Endothelial cell of umbilical vein (primary cell): ENCODE measurements around the gene SUGCT. TPM values are rescaled to one million over a fixed set of nuclear protein-coding genes. Genes with fewer than 3 reads are reported as not detected.

ENCODE experiments used
- BruUV-seq: library from RNA; stranded (reverse); fragments of 400-500 nt; replicated peaks from 2 replicates; lab custom pipeline; 2021; lab: Mats Ljungman, UMichigan
- CTCF ChIA-PET: fragments of 300-600, 350-600 bp; sonication (Branson Sonifier 250); formaldehyde crosslinking; loops from one replicate; lab custom pipeline; 2021; ENCODE audit warnings: antibody characterized with exemption, inconsistent platforms; lab: Charles Lee
- POLR2A ChIA-PET: fragments of 300-600, 350-600 bp; sonication (Branson Sonifier 250); formaldehyde crosslinking; loops from one replicate; lab custom pipeline; 2021; ENCODE audit warnings: antibody characterized with exemption, inconsistent platforms; lab: Charles Lee
- DNase-seq: peaks from one replicate; pipeline ENCODE4 v3.0.0-alpha.2; 2011; ENCODE audit warnings: low read depth, low spot score
- FAIRE-seq: peaks from 2 replicates; lab custom pipeline; 2011; peaks lifted over from hg19 to GRCh38; lab: Jason Lieb, UNC
- H2AFZ ChIP-seq: 2 replicates; pipeline ENCODE4 v1.6.0; 2012; ENCODE audit warnings: low read depth, low read length, control low read depth, inconsistent platforms
- H3K27ac ChIP-seq: 2 replicates; pipeline ENCODE4 v1.5.1; 2011; ENCODE audit warnings: low read depth, mild to moderate bottlenecking, control low read depth, low read length, moderate library complexity; ENCODE audit not compliant: insufficient read depth
- H3K27me3 ChIP-seq, 2 experiments: 2 replicates each; pipeline versions ENCODE4 v1.6.0 to v1.6.1; 2011; ENCODE audit warnings: low read length in 2 of 2, mixed read lengths in 1 of 2; ENCODE audit not compliant: control insufficient read depth in 2 of 2, insufficient read depth in 2 of 2
- H3K36me3 ChIP-seq, 2 experiments: 2 replicates in 1 of 2; 3 replicates in 1 of 2; pipeline ENCODE4 v1.5.1; 2011; ENCODE audit warnings: low read length in 2 of 2, mild to moderate bottlenecking in 1 of 2, moderate library complexity in 1 of 2; ENCODE audit not compliant: control insufficient read depth in 2 of 2, insufficient read depth in 2 of 2; ENCODE audit errors: extremely low read depth in 1 of 2
- H3K4me1 ChIP-seq: 3 replicates; pipeline ENCODE4 v1.5.1; 2011; ENCODE audit warnings: mild to moderate bottlenecking, low read length; ENCODE audit not compliant: control insufficient read depth, insufficient read depth; ENCODE audit errors: extremely low read depth
- H3K4me2 ChIP-seq: 2 replicates; pipeline ENCODE4 v1.6.1; 2011; ENCODE audit warnings: low read length, control low read depth, mixed read lengths; ENCODE audit not compliant: insufficient read depth
- H3K4me3 ChIP-seq, 3 experiments: fragments of 200-600 bp in 1 of 3; sonication (generic), shearing (Covaris generic) in 1 of 3; replicated peaks in 1 of 3; 2 replicates each; pipeline ENCODE4 v1.5.1; 2011 to 2016; ENCODE audit warnings: control low read depth in 3 of 3, low read length in 3 of 3, mild to moderate bottlenecking in 2 of 3, inconsistent platforms in 1 of 3, low read depth in 1 of 3, moderate library complexity in 1 of 3; ENCODE audit not compliant: insufficient read depth in 1 of 3
- H3K79me2 ChIP-seq: 2 replicates; pipeline ENCODE4 v1.6.0; 2012; ENCODE audit warnings: low read length, inconsistent platforms; ENCODE audit not compliant: control insufficient read depth, insufficient read depth
- H3K9ac ChIP-seq: replicated peaks from 2 replicates; pipeline ENCODE3; 2011; ENCODE audit warnings: low read length, control low read depth; ENCODE audit not compliant: insufficient read depth; ENCODE audit errors: extremely low read depth
- H3K9me1 ChIP-seq: replicated peaks from 3 replicates; pipeline ENCODE4 v1.6.0; 2011; ENCODE audit warnings: mild to moderate bottlenecking, low read length; ENCODE audit not compliant: control insufficient read depth, insufficient read depth; ENCODE audit errors: extremely low read depth
- H3K9me3 ChIP-seq: replicated peaks from 2 replicates; pipeline ENCODE4 v1.5.1; 2012; ENCODE audit warnings: low read length, inconsistent platforms; ENCODE audit not compliant: control insufficient read depth, insufficient read depth
- H4K20me1 ChIP-seq: replicated peaks from 2 replicates; pipeline ENCODE3; 2011; ENCODE audit warnings: mild to moderate bottlenecking, low read length; ENCODE audit not compliant: control insufficient read depth, insufficient read depth; ENCODE audit errors: extremely low read depth
- CTCF ChIP-seq, 2 donors: IDR thresholded peaks; 1 replicate in 1 of 2; 2 replicates in 1 of 2; pipeline ENCODE4 v1.5.1; 2011; ENCODE audit warnings: low read length in 2 of 2, mild to moderate bottlenecking in 2 of 2, moderate library complexity in 2 of 2, control low read depth in 1 of 2, inconsistent platforms in 1 of 2, low read depth in 1 of 2; ENCODE audit not compliant: insufficient read depth in 1 of 2; ENCODE audit errors: extremely low read depth in 1 of 2
- EZH2 ChIP-seq: IDR thresholded peaks from 2 replicates; pipeline ENCODE4 v1.6.1; 2012; ENCODE audit warnings: borderline replicate concordance, low read depth, mild to moderate bottlenecking, moderate library complexity, low read length, inconsistent platforms; ENCODE audit not compliant: severe bottlenecking
- FOS ChIP-seq: IDR thresholded peaks from 2 replicates; pipeline ENCODE4 v1.6.1; 2011; ENCODE audit warnings: mild to moderate bottlenecking, low read length, moderate library complexity, borderline replicate concordance; ENCODE audit not compliant: insufficient read depth
- GATA2 ChIP-seq: IDR thresholded peaks from 2 replicates; pipeline ENCODE4 v1.7.0; 2011; ENCODE audit warnings: low read depth, mild to moderate bottlenecking, moderate library complexity, mixed read lengths, low read length; ENCODE audit not compliant: insufficient read length, insufficient read depth
- JUN ChIP-seq: IDR thresholded peaks from 2 replicates; pipeline ENCODE4 v1.6.1; 2011; ENCODE audit warnings: borderline replicate concordance, low read depth; ENCODE audit not compliant: insufficient read length, insufficient read depth
- MYC ChIP-seq: IDR thresholded peaks from one replicate; pipeline ENCODE4 v1.6.1; 2011; ENCODE audit warnings: mild to moderate bottlenecking, low read depth, low read length
- POLR2A ChIP-seq: IDR thresholded peaks from 2 replicates; pipeline ENCODE4 v1.6.1; 2012; ENCODE audit warnings: low read depth, mild to moderate bottlenecking, control low read depth, low read length
- POLR2AphosphoS5 ChIP-seq: IDR thresholded peaks from 2 replicates; pipeline ENCODE4 v1.6.1; 2012; ENCODE audit warnings: low read depth, mild to moderate bottlenecking, control low read depth, low read length, moderate library complexity; ENCODE audit not compliant: insufficient read depth
- dilution Hi-C: fragments of 300-500 bp; cut with MboI; formaldehyde crosslinking; loops from one replicate; pipeline ENCODE4 v1.15.0; 2019; ENCODE audit warnings: low sequenced_read_pairs; ENCODE audit not compliant: extremely low pct_ligation_motif_present
- intact Hi-C: fragments of 100-400 bp; cut with micrococcal nuclease; formaldehyde crosslinking; loops from one replicate; pipeline ENCODE4 v1.10.0; 2022
- polyA plus RNA-seq, 4 experiments: library from polyadenylated mRNA; depleted of rRNA in 3 of 4; stranded (reverse) in 3 of 4; unstranded in 1 of 4; fragments of >200 nt; gene quantifications; 2 replicates each; pipeline versions ENCODE4 v1.2.1 to v1.2.3, GENCODE V29; 2011 to 2012; ENCODE audit warnings: missing spikeins in 1 of 4
- total RNA-seq: library from RNA; stranded (reverse); gene quantifications from 2 replicates; pipeline ENCODE4 v1.2.3, GENCODE V29; 2021

The SUGCT gene
- total and polyA plus RNA-seq, 2 donors (not counting 3 experiments of a cell fraction or from before 2014, with no cell fraction given) = 1.2 to 1.4 TPM

DNA sequence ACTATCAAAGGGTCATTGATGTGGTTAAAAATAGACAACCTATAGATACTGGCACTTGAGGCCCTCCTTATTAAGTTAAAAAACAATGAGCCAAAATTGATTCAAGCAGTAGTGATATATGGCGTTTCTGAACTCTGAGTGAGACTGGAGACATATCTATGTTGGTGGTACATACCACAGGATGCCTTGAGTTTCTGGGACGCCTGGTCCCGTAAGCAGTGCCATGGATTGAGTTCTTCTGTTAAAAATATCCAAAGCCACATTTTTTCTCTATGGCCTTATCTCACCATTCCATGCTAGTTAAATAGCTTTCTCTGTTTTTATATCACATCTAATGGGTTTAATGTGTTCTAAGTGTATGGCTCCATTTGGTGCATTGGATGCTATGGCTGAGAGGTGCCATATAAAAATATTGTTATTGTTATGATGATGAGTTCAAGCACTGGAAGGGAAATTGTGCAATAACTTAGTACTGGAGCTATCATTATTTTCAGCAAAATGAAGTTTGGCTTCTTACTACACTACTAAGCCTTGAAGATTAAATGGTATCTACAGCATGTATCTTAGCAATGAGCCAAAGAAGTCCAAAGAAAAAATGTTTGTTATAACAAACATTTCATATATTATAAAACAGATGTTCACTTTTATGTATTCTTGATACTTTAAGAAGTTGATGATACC lies 713.9 kb downstream of the SUGCT start:
- BruUV-seq = no TSS peak
- intact Hi-C loops (no loop called here), dilution Hi-C loops (no loop called here)
- DNase-seq (no peak), FAIRE-seq (no peak)
- Histone ChIP-seq H3K79me2 (no peaks in the 10 kb centered on the region), H3K9me3 (no peaks in the 10 kb centered on the region), H3K9ac (no peak overlapping the region), H3K4me2 (no peak overlapping the region), H3K9me1 (no peaks in the 10 kb centered on the region), H4K20me1 (no peaks in the 10 kb centered on the region), H3K36me3 (no peaks in the 10 kb centered on the region), H3K4me1 (no peaks in the 10 kb centered on the region), H3K27ac (no peak overlapping the region), H3K27me3 (no peaks in the 10 kb centered on the region), H3K4me3 (no peak overlapping the region), H2AFZ (no peak overlapping the region)
- TF ChIP-seq FOS (no peak), EZH2 (no peak), JUN (no peak), GATA2 (no peak), POLR2A (no peak), CTCF (IDR thresholded peaks at IDR 0.05; ENCODE audit: extremely low read depth in 1 of 2, insufficient read depth in 1 of 2, low read depth in 1 of 2, low read length in 2 of 2) (no peak), MYC (no peak), POLR2AphosphoS5 (no peak)
- CTCF ChIA-PET = interaction anchor here (0.8 kb wide), 1 partner anchor 30 kb away, joined by 3 read pairs; no protein-coding TSS in a partner anchor
- POLR2A ChIA-PET = no interaction called here
